CD4-positive, alpha-beta T cell (primary cell): Measurements from ENCODE around the gene RIMS3. TPM values are rescaled to one million over a fixed set of nuclear protein-coding genes. Genes with fewer than 3 reads are reported as not detected.

Experiments
- ATAC-seq: fragments of 200-7000 bp; cut with Tn5 transposase; one replicate; pipeline ENCODE4 v1.10.0; 2022; ENCODE audit warnings: mild to moderate bottlenecking; ENCODE audit not compliant: poor library complexity
- CTCF ChIA-PET: fragments of 350-600 bp; sonication (Branson Sonifier 250); formaldehyde crosslinking; loops from one replicate; lab custom pipeline; 2021; ENCODE audit warnings: antibody characterized with exemption, inconsistent platforms; lab: Charles Lee
- POLR2A ChIA-PET: fragments of 350-600 bp; sonication (Branson Sonifier 250); formaldehyde crosslinking; loops from one replicate; lab custom pipeline; 2021; ENCODE audit warnings: antibody characterized with exemption, inconsistent platforms; lab: Charles Lee
- DNase-seq, 14 experiments: peaks; one replicate each; pipeline ENCODE4 v3.0.0-alpha.2; 2013 to 2020; ENCODE audit warnings: mixed read lengths in 2 of 14
- H3K27ac ChIP-seq, 2 donors: one replicate each; pipeline versions ENCODE4 v1.5.1 to v1.7.0; 2013; ENCODE audit warnings: low read length in 2 of 2, low read depth in 1 of 2, mild to moderate bottlenecking in 1 of 2
- H3K27me3 ChIP-seq, 2 experiments: 1 replicate in 1 of 2; 2 replicates in 1 of 2; pipeline versions ENCODE4 v1.6.1 to v1.7.0; 2013; ENCODE audit warnings: low read length in 2 of 2, control low read depth in 1 of 2, mild to moderate bottlenecking in 1 of 2, moderate library complexity in 1 of 2; ENCODE audit not compliant: insufficient read depth in 2 of 2, control insufficient read depth in 1 of 2
- H3K36me3 ChIP-seq: one replicate; pipeline ENCODE4 v1.6.1; 2013; ENCODE audit warnings: low read length, control low read depth; ENCODE audit not compliant: insufficient read depth
- H3K4me1 ChIP-seq: one replicate; pipeline ENCODE4 v1.6.1; 2013; ENCODE audit warnings: low read length, control low read depth; ENCODE audit not compliant: insufficient read depth
- H3K4me3 ChIP-seq: one replicate; pipeline ENCODE4 v1.5.1; 2013; ENCODE audit warnings: mild to moderate bottlenecking, low read length, moderate library complexity
- H3K9me3 ChIP-seq, 2 experiments: 1 replicate in 1 of 2; 2 replicates in 1 of 2; pipeline versions ENCODE4 v1.6.1 to v1.7.0; 2013; ENCODE audit warnings: low read length in 2 of 2, mild to moderate bottlenecking in 2 of 2, control low read depth in 1 of 2, moderate library complexity in 1 of 2; ENCODE audit not compliant: control insufficient read depth in 1 of 2, insufficient read depth in 1 of 2
- H3K27ac Mint-ChIP-seq: one replicate; pipeline ENCODE4 v1.8.0; 2020; ENCODE audit warnings: mixed read lengths
- H3K27me3 Mint-ChIP-seq: one replicate; pipeline ENCODE4 v1.8.0; 2021; ENCODE audit warnings: mixed read lengths
- H3K36me3 Mint-ChIP-seq: one replicate; pipeline ENCODE4 v1.8.0; 2021; ENCODE audit warnings: low read depth, mixed read lengths
- H3K4me1 Mint-ChIP-seq: one replicate; pipeline ENCODE4 v1.8.0; 2021; ENCODE audit warnings: low read depth, mixed read lengths
- H3K4me3 Mint-ChIP-seq: one replicate; pipeline ENCODE4 v1.8.0; 2020; ENCODE audit warnings: mild to moderate bottlenecking, mixed read lengths
- H3K9me3 Mint-ChIP-seq: one replicate; pipeline ENCODE4 v1.8.0; 2020; ENCODE audit warnings: mixed read lengths
- CTCF ChIP-seq: fragments of 200-600 bp; IDR thresholded peaks from one replicate; pipeline ENCODE4 v1.8.0; 2022; ENCODE audit warnings: antibody characterized with exemption, mild to moderate bottlenecking
- intact Hi-C, 2 experiments: fragments of 100-400 bp; cut with DNase I in 1 of 2; cut with micrococcal nuclease in 1 of 2; formaldehyde crosslinking; loops; one replicate each; pipeline versions ENCODE4 v1.15.1 to v1.9.0; 2023 to 2025; cut with DNase I, micrococcal nuclease
- total RNA-seq, 174 experiments: library from RNA in 2 of 174; stranded (reverse) in 2 of 174; gene quantifications; one replicate each; pipeline ENCODE4 v1.2.3 and lab custom pipeline; 2021 to 2026

Gene RIMS3
- total RNA-seq, 2 experiments from 2014 or later: 0.99 to 1.1 TPM

GRCh38 chr1:40599926-40600325 is 65.6 kb downstream of the RIMS3 start:
- H3K36me3 ChIP-seq: no peaks in the 10 kb centered on the region
- H3K27ac ChIP-seq: no peak overlapping the region
- Mint-ChIP-seq H3K36me3 (no peaks in the 10 kb centered on the region), H3K4me1 (no peaks in the 10 kb centered on the region), H3K27ac (no peak overlapping the region), H3K4me3 (no peak overlapping the region), H3K9me3 (no peaks in the 10 kb centered on the region), H3K27me3 (no peaks in the 10 kb centered on the region)
- intact Hi-C loops: no loop called here
- CTCF ChIA-PET: no interaction called here
- no peak for ATAC-seq
- TF ChIP-seq CTCF: no peak
- no peak for DNase-seq
- no peak overlapping the region for H3K4me3 ChIP-seq
- no peaks in the 10 kb centered on the region for H3K4me1 ChIP-seq
- POLR2A ChIA-PET: no interaction called here
- no peaks in the 10 kb centered on the region for H3K9me3 ChIP-seq
- peaks cover 0 to 2% of the 10 kb centered on the region in 2 experiments for H3K27me3 ChIP-seq

DNA sequence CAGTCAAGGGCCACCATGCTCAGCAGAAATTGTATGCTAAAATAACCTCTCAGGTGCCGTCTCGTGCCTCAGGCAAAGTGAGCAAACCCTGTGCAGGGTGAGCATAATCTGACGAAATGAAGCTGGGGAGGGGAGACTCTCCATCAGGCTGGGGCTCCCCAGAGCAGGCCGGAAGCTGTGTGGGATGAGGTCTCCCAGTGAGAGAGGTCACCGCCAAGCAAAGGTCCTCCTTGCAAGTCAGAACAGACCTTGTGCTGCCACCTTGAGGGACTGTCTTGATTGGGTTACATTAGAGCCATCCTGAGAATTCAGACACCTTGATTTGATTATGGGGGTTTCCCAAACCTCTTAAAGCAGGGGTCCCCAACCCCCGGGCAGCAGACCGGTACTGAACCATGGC is 69.9 kb downstream of the RIMS3 start:
- POLR2A ChIA-PET: no interaction called here
- H3K27me3 ChIP-seq: peaks cover 0 to 2% of the 10 kb centered on the region in 2 experiments
- no peak overlapping the region for H3K4me3 Mint-ChIP-seq

DNA sequence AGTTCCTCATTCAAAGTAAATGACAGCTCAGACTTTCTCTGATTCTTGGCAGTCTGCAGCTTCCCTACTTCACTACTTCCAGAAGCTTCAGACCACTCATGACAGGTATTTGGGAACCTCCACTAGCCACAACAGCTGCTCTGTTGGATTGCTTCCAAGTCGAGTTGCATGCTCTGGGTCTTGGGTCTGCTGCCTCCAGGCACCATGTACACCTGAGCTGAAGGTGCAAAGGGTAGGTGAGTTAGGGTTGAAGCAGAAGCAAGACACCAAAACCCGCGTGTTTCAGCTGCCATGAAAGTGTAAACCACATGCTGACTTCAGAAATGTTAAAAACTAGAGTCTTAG is 71.3 kb downstream of the RIMS3 start:
- Mint-ChIP-seq H3K4me3 (no peak overlapping the region), H3K27ac (no peak overlapping the region), H3K36me3 (no peaks in the 10 kb centered on the region), H3K27me3 (peaks cover 7% of the 10 kb centered on the region), H3K9me3 (no peaks in the 10 kb centered on the region), H3K4me1 (peaks cover 6% of the 10 kb centered on the region)
- no peaks in the 10 kb centered on the region for H3K36me3 ChIP-seq
- no peaks in the 10 kb centered on the region for H3K9me3 ChIP-seq
- no peak for TF ChIP-seq CTCF
- H3K27ac ChIP-seq: no peak overlapping the region
- H3K4me3 ChIP-seq: no peak overlapping the region
- CTCF ChIA-PET: no interaction called here
- intact Hi-C loops: no loop called here
- H3K27me3 ChIP-seq: peaks cover 0 to 2% of the 10 kb centered on the region in 2 experiments
- ATAC-seq: no peak
- DNase-seq: no peak
- H3K4me1 ChIP-seq: no peaks in the 10 kb centered on the region
- POLR2A ChIA-PET: no interaction called here

More for the DNA sequence above, 69.9 kb downstream of the RIMS3 start:
- H3K27me3 Mint-ChIP-seq: peaks cover 7% of the 10 kb centered on the region
- DNase-seq (no peak), ATAC-seq (no peak)
- Histone ChIP-seq H3K4me1 (no peaks in the 10 kb centered on the region), H3K27ac (no peak overlapping the region), H3K4me3 (no peak overlapping the region), H3K9me3 (no peaks in the 10 kb centered on the region), H3K36me3 (no peaks in the 10 kb centered on the region)
- no peak for TF ChIP-seq CTCF
- H3K27ac Mint-ChIP-seq: no peak overlapping the region
- intact Hi-C loops: no loop called here
- no peaks in the 10 kb centered on the region for H3K9me3 Mint-ChIP-seq
- CTCF ChIA-PET: no interaction called here
- peaks cover 6% of the 10 kb centered on the region for H3K4me1 Mint-ChIP-seq
- no peaks in the 10 kb centered on the region for H3K36me3 Mint-ChIP-seq
